HepG2 (cell line): ENCODE results near the gene SRCIN1. TPM values are rescaled to one million over a fixed set of nuclear protein-coding genes. Genes with fewer than 3 reads are reported as not detected.

Experiments used
- ATF2 ChIP-seq: sonication (generic); formaldehyde crosslinking; IDR thresholded peaks from 2 replicates; pipeline ENCODE4 v1.4.0; 2020; ENCODE audit warnings: missing genetic modification reagents
- DR1 ChIP-seq: sonication (generic); formaldehyde crosslinking; IDR thresholded peaks from 2 replicates; pipeline ENCODE4 v1.8.0; 2021; ENCODE audit warnings: mild to moderate bottlenecking, missing genetic modification reagents, inconsistent platforms
- HOXA9 ChIP-seq: sonication (generic); formaldehyde crosslinking; IDR thresholded peaks from 2 replicates; pipeline ENCODE4 v1.8.1; 2022; ENCODE audit warnings: missing genetic modification reagents, mild to moderate bottlenecking, moderate library complexity, borderline replicate concordance
- MLX ChIP-seq: IDR thresholded peaks from 2 replicates; pipeline ENCODE4 v1.6.1; 2016
- PCBP2 ChIP-seq: fragments of 200-400 bp; formaldehyde crosslinking; optimal IDR thresholded peaks from 2 replicates; pipeline ENCODE3; 2018; ENCODE audit warnings: low read length, low read depth; ENCODE audit not compliant: poor library complexity, severe bottlenecking
- SKIL ChIP-seq: sonication (generic); formaldehyde crosslinking; IDR thresholded peaks from 2 replicates; pipeline ENCODE4 v1.8.0; 2022; ENCODE audit warnings: missing genetic modification reagents, mild to moderate bottlenecking, moderate library complexity, borderline replicate concordance
- THRA ChIP-seq: sonication (generic); formaldehyde crosslinking; IDR thresholded peaks from 2 replicates; pipeline ENCODE4 v1.4.0; 2020; ENCODE audit warnings: missing genetic modification reagents, borderline replicate concordance
- ZNF263 ChIP-seq: sonication (generic); formaldehyde crosslinking; IDR thresholded peaks from 2 replicates; pipeline ENCODE4 v1.4.0; 2020; ENCODE audit warnings: missing genetic modification reagents
- ZNF598 ChIP-seq: sonication (generic); formaldehyde crosslinking; IDR thresholded peaks from 2 replicates; pipeline ENCODE4 v1.5.1; 2020; ENCODE audit warnings: mild to moderate bottlenecking, missing genetic modification reagents, borderline replicate concordance
- ZNF607 ChIP-seq: sonication (generic); formaldehyde crosslinking; IDR thresholded peaks from 2 replicates; pipeline ENCODE4 v1.5.1; 2020; ENCODE audit warnings: missing genetic modification reagents, mild to moderate bottlenecking, borderline replicate concordance
- ZNF761 ChIP-seq: sonication (generic); formaldehyde crosslinking; conservative IDR thresholded peaks from 2 replicates; pipeline ENCODE4 v1.4.0; 2020; ENCODE audit warnings: mild to moderate bottlenecking, missing genetic modification reagents
- polyA plus RNA-seq, 8 experiments: library from polyadenylated mRNA; depleted of rRNA in 3 of 8; stranded (reverse) in 7 of 8; unstranded in 1 of 8; fragments of >200 nt; fragmentation: Illumina TruSeq in 4 of 8; extraction: Trizol in 4 of 8; gene quantifications; 2 replicates each; pipeline versions ENCODE4 v1.2.1 to v1.2.3, GENCODE V29; 2011 to 2016; ENCODE audit warnings: low read depth in 4 of 8, missing spikeins in 1 of 8, mixed read lengths in 1 of 8; ENCODE audit not compliant: insufficient read depth in 1 of 8
- total RNA-seq, 5 experiments: library from RNA; depleted of rRNA; stranded (reverse); fragments of >200 nt; fragmentation: Illumina TruSeq; extraction: Trizol; gene quantifications; 2 replicates each; pipeline ENCODE4 v1.2.3, GENCODE V29; 2016; ENCODE audit warnings: low read depth in 1 of 5
- TF ChIP-seq, protein P1 (sequence below): sonication (generic); formaldehyde crosslinking; IDR thresholded peaks from 2 replicates; pipeline ENCODE4 v1.4.0; 2020; ENCODE audit warnings: mild to moderate bottlenecking, missing genetic modification reagents
- TF ChIP-seq, protein P2 (sequence below): sonication (generic); formaldehyde crosslinking; conservative IDR thresholded peaks from 2 replicates; pipeline ENCODE4 v1.4.0; 2020; ENCODE audit warnings: missing genetic modification reagents
- TF ChIP-seq, protein P3 (sequence below): sonication (generic); formaldehyde crosslinking; IDR thresholded peaks from 2 replicates; pipeline ENCODE4 v1.8.1; 2022; ENCODE audit warnings: low read depth, mild to moderate bottlenecking, missing genetic modification reagents

Gene SRCIN1
- total and polyA plus RNA-seq, 2 of the 13 experiments (the other 11 are each of a cell fraction or from before 2014, with no cell fraction given): 1.2 to 9.6 TPM

DNA sequence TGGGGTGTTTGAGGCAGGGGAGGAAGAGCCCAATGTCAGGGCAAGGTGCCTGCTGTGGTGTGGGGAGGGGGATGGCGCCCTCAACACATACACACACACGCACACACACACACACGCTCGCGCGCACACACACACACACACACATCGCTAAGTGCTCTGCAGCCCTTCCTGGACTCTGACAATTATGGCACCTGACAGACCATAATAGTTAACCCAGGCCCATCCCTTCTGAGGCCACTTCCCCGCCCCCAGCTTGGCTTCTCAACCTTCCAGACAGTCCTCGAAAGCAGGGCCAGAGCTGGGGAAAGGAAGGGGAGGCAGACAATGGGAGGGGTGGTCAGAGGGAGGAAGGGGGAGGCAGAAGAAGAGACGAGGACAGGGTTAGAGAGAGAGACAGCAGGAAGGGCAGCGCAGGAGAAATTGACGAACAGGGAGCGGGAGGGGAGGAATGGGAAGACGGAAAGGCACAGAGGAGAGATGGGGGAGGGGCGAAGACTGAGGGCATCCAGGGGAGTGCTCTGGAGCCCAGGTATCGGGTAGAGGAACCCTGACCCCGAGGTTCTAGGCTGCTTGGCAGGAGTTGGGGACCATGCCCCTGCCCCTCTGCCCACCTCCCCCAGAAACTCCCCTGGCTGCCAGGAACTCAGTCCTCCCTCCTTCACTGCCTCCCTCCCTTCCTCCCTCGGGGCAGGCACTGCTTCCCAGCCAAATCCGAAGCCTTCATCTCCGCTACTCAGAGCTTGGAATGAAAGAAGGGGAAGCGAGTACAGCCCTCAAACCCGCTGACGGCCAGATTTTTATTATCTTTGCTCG is 4.0 kb downstream of the SRCIN1 start (continued):
- TF ChIP-seq SKIL (peak; percentile 87), HOXA9 (CRISPR knock-in tag) (no peak), ZNF607 (CRISPR knock-in tag) (0 out of 2 replicates have a peak, but pooled peaks have one; percentile 52), PCBP2 (peak; percentile 23), DR1 (CRISPR knock-in tag) (no peak), MLX (CRISPR knock-in tag) (no peak), ZNF598 (CRISPR knock-in tag) (0 out of 2 replicates have a peak, but pooled peaks have one; percentile 44), ZNF263 (CRISPR knock-in tag) (peak; percentile 79), ZNF761 (CRISPR knock-in tag) (no peak), THRA (peak; percentile 25; the same call in 1 of the 2 replicates), ATF2 (no peak)
- TF ChIP-seq, protein P1, sequence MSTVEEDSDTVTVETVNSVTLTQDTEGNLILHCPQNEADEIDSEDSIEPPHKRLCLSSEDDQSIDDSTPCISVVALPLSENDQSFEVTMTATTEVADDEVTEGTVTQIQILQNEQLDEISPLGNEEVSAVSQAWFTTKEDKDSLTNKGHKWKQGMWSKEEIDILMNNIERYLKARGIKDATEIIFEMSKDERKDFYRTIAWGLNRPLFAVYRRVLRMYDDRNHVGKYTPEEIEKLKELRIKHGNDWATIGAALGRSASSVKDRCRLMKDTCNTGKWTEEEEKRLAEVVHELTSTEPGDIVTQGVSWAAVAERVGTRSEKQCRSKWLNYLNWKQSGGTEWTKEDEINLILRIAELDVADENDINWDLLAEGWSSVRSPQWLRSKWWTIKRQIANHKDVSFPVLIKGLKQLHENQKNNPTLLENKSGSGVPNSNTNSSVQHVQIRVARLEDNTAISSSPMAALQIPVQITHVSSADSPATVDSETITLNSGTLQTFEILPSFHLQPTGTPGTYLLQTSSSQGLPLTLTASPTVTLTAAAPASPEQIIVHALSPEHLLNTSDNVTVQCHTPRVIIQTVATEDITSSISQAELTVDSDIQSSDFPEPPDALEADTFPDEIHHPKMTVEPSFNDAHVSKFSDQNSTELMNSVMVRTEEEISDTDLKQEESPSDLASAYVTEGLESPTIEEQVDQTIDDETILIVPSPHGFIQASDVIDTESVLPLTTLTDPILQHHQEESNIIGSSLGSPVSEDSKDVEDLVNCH (CRISPR knock-in tag): no peak
- TF ChIP-seq, protein P2, sequence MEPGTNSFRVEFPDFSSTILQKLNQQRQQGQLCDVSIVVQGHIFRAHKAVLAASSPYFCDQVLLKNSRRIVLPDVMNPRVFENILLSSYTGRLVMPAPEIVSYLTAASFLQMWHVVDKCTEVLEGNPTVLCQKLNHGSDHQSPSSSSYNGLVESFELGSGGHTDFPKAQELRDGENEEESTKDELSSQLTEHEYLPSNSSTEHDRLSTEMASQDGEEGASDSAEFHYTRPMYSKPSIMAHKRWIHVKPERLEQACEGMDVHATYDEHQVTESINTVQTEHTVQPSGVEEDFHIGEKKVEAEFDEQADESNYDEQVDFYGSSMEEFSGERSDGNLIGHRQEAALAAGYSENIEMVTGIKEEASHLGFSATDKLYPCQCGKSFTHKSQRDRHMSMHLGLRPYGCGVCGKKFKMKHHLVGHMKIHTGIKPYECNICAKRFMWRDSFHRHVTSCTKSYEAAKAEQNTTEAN: peak; percentile 69
- TF ChIP-seq, protein P3, sequence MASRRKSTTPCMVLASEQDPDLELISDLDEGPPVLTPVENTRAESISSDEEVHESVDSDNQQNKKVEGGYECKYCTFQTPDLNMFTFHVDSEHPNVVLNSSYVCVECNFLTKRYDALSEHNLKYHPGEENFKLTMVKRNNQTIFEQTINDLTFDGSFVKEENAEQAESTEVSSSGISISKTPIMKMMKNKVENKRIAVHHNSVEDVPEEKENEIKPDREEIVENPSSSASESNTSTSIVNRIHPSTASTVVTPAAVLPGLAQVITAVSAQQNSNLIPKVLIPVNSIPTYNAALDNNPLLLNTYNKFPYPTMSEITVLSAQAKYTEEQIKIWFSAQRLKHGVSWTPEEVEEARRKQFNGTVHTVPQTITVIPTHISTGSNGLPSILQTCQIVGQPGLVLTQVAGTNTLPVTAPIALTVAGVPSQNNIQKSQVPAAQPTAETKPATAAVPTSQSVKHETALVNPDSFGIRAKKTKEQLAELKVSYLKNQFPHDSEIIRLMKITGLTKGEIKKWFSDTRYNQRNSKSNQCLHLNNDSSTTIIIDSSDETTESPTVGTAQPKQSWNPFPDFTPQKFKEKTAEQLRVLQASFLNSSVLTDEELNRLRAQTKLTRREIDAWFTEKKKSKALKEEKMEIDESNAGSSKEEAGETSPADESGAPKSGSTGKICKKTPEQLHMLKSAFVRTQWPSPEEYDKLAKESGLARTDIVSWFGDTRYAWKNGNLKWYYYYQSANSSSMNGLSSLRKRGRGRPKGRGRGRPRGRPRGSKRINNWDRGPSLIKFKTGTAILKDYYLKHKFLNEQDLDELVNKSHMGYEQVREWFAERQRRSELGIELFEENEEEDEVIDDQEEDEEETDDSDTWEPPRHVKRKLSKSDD (CRISPR knock-in tag): 0 out of 2 replicates have a peak, but pooled peaks have one; percentile 29
